Measurements from ENCODE around the gene VPS54. TPM values are rescaled to one million over a fixed set of nuclear protein-coding genes. Genes with fewer than 3 reads are reported as not detected.
A peak's percentile ranks its signal among the peaks of the same experiment; 100 is the strongest.

The VPS54 gene
- polyA plus RNA-seq, 1 donor (not counting 4 experiments of a cell fraction or from before 2014, with no cell fraction given): 18.2 TPM

- H3K4me1 ChIP-seq (ENCODE audit: control insufficient read depth, extremely low read depth, insufficient read depth, low read length): peaks cover 20% of the 10 kb centered on the region
- H3K79me2 ChIP-seq (ENCODE audit: control insufficient read depth, insufficient read depth, low read length): peaks cover 80% of the 10 kb centered on the region
- H3K9me3 ChIP-seq (ENCODE audit: control insufficient read depth, low read depth, low read length): no peaks in the 10 kb centered on the region
- H3K9ac ChIP-seq (ENCODE audit: control insufficient read depth, extremely low read depth, insufficient read depth, low read length): no peak overlapping the region
- TF ChIP-seq EZH2 (IDR thresholded peaks at IDR 0.05; ENCODE audit: low read length): no peak
- TF ChIP-seq CTCF (optimal IDR thresholded peaks at IDR 0.05 in 1 of 3, IDR thresholded peaks at IDR 0.05 in 1 of 3, conservative IDR thresholded peaks at IDR 0.05 in 1 of 3; ENCODE audit: extremely low read depth in 1 of 3, insufficient read depth in 2 of 3, low read length in 3 of 3): no peak
- no peak overlapping the region for H3K4me3 ChIP-seq (ENCODE audit: control insufficient read depth in 2 of 3, extremely low read depth in 1 of 3, insufficient read depth in 2 of 3, low read depth in 1 of 3, low read length in 3 of 3)
- peaks cover 10 to 11% of the 10 kb centered on the region in 2 experiments for H3K36me3 ChIP-seq (ENCODE audit: control insufficient read depth in 2 of 2, extremely low read depth in 1 of 2, insufficient read depth in 2 of 2, low read length in 2 of 2)
- DNase-seq (ENCODE audit: low read depth, low spot score) (no peak), FAIRE-seq (no peak)
- dilution Hi-C loops (cut with MboI; ENCODE audit: extremely low pct_ligation_motif_present, low sequenced_read_pairs): no loop called here
- H4K20me1 ChIP-seq (ENCODE audit: control insufficient read depth, extremely low read depth, insufficient read depth, low read length): no peaks in the 10 kb centered on the region
- H3K27ac ChIP-seq (ENCODE audit: control insufficient read depth, insufficient read depth, low read length): no peak overlapping the region
- no peak overlapping the region for H2AFZ ChIP-seq (ENCODE audit: control insufficient read depth, low read length)
- no peaks in the 10 kb centered on the region for H3K9me1 ChIP-seq (ENCODE audit: control insufficient read depth, extremely low read depth, insufficient read depth, low read length)
- no peak overlapping the region for H3K4me2 ChIP-seq (ENCODE audit: control insufficient read depth, extremely low read depth, insufficient read depth, low read depth, low read length)
- no peaks in the 10 kb centered on the region for H3K27me3 ChIP-seq (ENCODE audit: control insufficient read depth, extremely low read depth, insufficient read depth, low read length)
These were observed 165.5 kb downstream of the VPS54 start for GRCh38 chr2:63853527-63854310.

- Histone ChIP-seq H3K4me2 (ENCODE audit: control insufficient read depth, extremely low read depth, insufficient read depth, low read depth, low read length) (no peak overlapping the region), H3K9me1 (ENCODE audit: control insufficient read depth, extremely low read depth, insufficient read depth, low read length) (no peaks in the 10 kb centered on the region), H3K27ac (ENCODE audit: control insufficient read depth, insufficient read depth, low read length) (no peak overlapping the region), H3K27me3 (ENCODE audit: control insufficient read depth, extremely low read depth, insufficient read depth, low read length) (no peaks in the 10 kb centered on the region), H3K4me1 (ENCODE audit: control insufficient read depth, extremely low read depth, insufficient read depth, low read length) (peaks cover 21% of the 10 kb centered on the region), H4K20me1 (ENCODE audit: control insufficient read depth, extremely low read depth, insufficient read depth, low read length) (no peaks in the 10 kb centered on the region), H2AFZ (ENCODE audit: control insufficient read depth, low read length) (no peak overlapping the region), H3K9ac (ENCODE audit: control insufficient read depth, extremely low read depth, insufficient read depth, low read length) (no peak overlapping the region), H3K36me3 (ENCODE audit: control insufficient read depth in 2 of 2, extremely low read depth in 1 of 2, insufficient read depth in 2 of 2, low read length in 2 of 2) (peaks cover 5 to 8% of the 10 kb centered on the region in 2 experiments), H3K79me2 (ENCODE audit: control insufficient read depth, insufficient read depth, low read length) (peaks cover 89% of the 10 kb centered on the region), H3K9me3 (ENCODE audit: control insufficient read depth, low read depth, low read length) (no peaks in the 10 kb centered on the region), H3K4me3 (ENCODE audit: control insufficient read depth in 2 of 3, extremely low read depth in 1 of 3, insufficient read depth in 2 of 3, low read depth in 1 of 3, low read length in 3 of 3) (no peak overlapping the region)
- DNase-seq (ENCODE audit: low read depth, low spot score) (no peak), FAIRE-seq (peak; percentile 5)
- dilution Hi-C loops (cut with MboI; ENCODE audit: extremely low pct_ligation_motif_present, low sequenced_read_pairs): no loop called here
- TF ChIP-seq CTCF (optimal IDR thresholded peaks at IDR 0.05 in 1 of 3, IDR thresholded peaks at IDR 0.05 in 1 of 3, conservative IDR thresholded peaks at IDR 0.05 in 1 of 3; ENCODE audit: extremely low read depth in 1 of 3, insufficient read depth in 2 of 3, low read length in 3 of 3) (no peak), EZH2 (IDR thresholded peaks at IDR 0.05; ENCODE audit: low read length) (no peak)
These were observed 167.4 kb downstream of the VPS54 start for GRCh38 chr2:63851691-63852311.
